Hepatocyte (in vitro differentiated cells): ENCODE data around the gene EFNB1. TPM values are rescaled to one million over a fixed set of nuclear protein-coding genes. Genes with fewer than 3 reads are reported as not detected.

Experiments
- DNase-seq: peaks from one replicate; pipeline ENCODE4 v3.0.0-alpha.2; 2016; ENCODE audit warnings: low spot score
- H2AFZ ChIP-seq: fragments of 200-600 bp; sonication (generic); 2 replicates; pipeline ENCODE4 v1.6.0; 2016; ENCODE audit warnings: antibody characterized with exemption, mild to moderate bottlenecking
- H3K27ac ChIP-seq: fragments of 200-600 bp; sonication (generic); 2 replicates; pipeline ENCODE4 v1.5.1; 2016; ENCODE audit warnings: mild to moderate bottlenecking
- H3K27me3 ChIP-seq: fragments of 200-600 bp; sonication (generic); 2 replicates; pipeline ENCODE4 v1.6.1; 2016
- H3K36me3 ChIP-seq: fragments of 200-600 bp; sonication (generic); replicated peaks from 2 replicates; pipeline ENCODE4 v1.5.1; 2016; ENCODE audit warnings: low read depth; ENCODE audit not compliant: insufficient read depth
- H3K4me1 ChIP-seq: fragments of 200-600 bp; sonication (generic); 2 replicates; pipeline ENCODE4 v1.5.1; 2016; ENCODE audit warnings: mild to moderate bottlenecking, moderate library complexity; ENCODE audit not compliant: insufficient read depth
- H3K4me2 ChIP-seq: fragments of 200-600 bp; sonication (generic); 2 replicates; pipeline ENCODE4 v1.6.0; 2016
- H3K4me3 ChIP-seq: fragments of 200-600 bp; sonication (generic); 2 replicates; pipeline ENCODE4 v1.5.1; 2016; ENCODE audit warnings: mild to moderate bottlenecking
- H3K79me2 ChIP-seq: fragments of 200-600 bp; sonication (generic); 2 replicates; pipeline ENCODE4 v1.6.0; 2017; ENCODE audit warnings: mild to moderate bottlenecking
- H3K9me2 ChIP-seq: fragments of 200-600 bp; sonication (generic); replicated peaks from 2 replicates; pipeline ENCODE4 v1.6.0; 2017; ENCODE audit warnings: mild to moderate bottlenecking; ENCODE audit not compliant: insufficient read depth
- H3K9me3 ChIP-seq: fragments of 200-600 bp; sonication (generic); 2 replicates; pipeline ENCODE4 v1.5.1; 2016; ENCODE audit warnings: low read depth, mild to moderate bottlenecking
- H4K20me1 ChIP-seq: fragments of 200-600 bp; sonication (generic); 2 replicates; pipeline ENCODE4 v1.6.0; 2016; ENCODE audit warnings: mild to moderate bottlenecking; ENCODE audit not compliant: insufficient read depth, poor library complexity, severe bottlenecking
- EZH2 ChIP-seq: fragments of 200-600 bp; sonication (generic); IDR thresholded peaks from 2 replicates; pipeline ENCODE4 v1.6.1; 2016; ENCODE audit warnings: antibody characterized with exemption, mild to moderate bottlenecking, borderline replicate concordance
- EZH2phosphoT487 ChIP-seq: fragments of 200-600 bp; sonication (generic); IDR thresholded peaks from one replicate; pipeline ENCODE4 v1.6.1; 2018; ENCODE audit warnings: antibody characterized with exemption, mild to moderate bottlenecking, low read depth, moderate library complexity; ENCODE audit not compliant: unreplicated experiment, severe bottlenecking
- WGBS: methylation state at CpG from one replicate; pipeline ENCODE4 v1.1.6; 2016; ENCODE audit warnings: low lambda C conversion rate; ENCODE audit errors: missing lambda C conversion rate; 5-methylcytosine and 5-hydroxymethylcytosine counted together
- polyA plus RNA-seq: library from polyadenylated mRNA; unstranded; fragments of >200 nt; fragmentation: Nextera tagmentation; extraction: Ambion mirVana; gene quantifications from 2 replicates; pipeline ENCODE4 v1.2.1, GENCODE V29; 2016
- total RNA-seq: library from RNA; depleted of rRNA; stranded (reverse); fragments of >200 nt; gene quantifications from 2 replicates; pipeline ENCODE4 v1.2.3, GENCODE V29; 2014
- TF ChIP-seq, protein P1 (sequence below): fragments of 200-600 bp; sonication (generic); IDR thresholded peaks from 2 replicates; pipeline ENCODE4 v1.5.1; 2016; ENCODE audit warnings: antibody characterized with exemption, mild to moderate bottlenecking; ENCODE audit not compliant: poor library complexity

EFNB1 gene
- total and polyA plus RNA-seq, 2 experiments from 2014 or later = 35.1 to 46.4 TPM

DNA sequence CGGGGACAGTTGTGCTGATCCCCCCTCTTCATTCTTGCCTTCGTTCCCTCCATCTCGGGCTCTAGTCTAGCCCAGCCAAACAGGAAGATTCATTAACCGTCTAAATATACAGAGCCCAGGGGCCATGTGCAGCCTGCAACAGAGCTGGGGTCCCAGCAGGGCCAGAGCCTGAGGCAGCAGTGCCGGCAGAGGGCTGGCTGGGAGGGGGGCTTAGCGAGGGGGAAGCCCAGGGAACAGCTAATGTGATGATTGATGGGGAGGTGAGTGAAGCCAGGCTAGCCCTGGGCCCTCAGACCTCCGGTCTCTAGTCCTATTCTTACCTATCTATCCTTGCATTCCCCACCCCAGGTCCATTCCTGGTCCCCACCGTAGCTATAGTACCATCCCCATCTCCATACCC is 22.3 kb downstream of the EFNB1 start:
- TF ChIP-seq, protein P1, sequence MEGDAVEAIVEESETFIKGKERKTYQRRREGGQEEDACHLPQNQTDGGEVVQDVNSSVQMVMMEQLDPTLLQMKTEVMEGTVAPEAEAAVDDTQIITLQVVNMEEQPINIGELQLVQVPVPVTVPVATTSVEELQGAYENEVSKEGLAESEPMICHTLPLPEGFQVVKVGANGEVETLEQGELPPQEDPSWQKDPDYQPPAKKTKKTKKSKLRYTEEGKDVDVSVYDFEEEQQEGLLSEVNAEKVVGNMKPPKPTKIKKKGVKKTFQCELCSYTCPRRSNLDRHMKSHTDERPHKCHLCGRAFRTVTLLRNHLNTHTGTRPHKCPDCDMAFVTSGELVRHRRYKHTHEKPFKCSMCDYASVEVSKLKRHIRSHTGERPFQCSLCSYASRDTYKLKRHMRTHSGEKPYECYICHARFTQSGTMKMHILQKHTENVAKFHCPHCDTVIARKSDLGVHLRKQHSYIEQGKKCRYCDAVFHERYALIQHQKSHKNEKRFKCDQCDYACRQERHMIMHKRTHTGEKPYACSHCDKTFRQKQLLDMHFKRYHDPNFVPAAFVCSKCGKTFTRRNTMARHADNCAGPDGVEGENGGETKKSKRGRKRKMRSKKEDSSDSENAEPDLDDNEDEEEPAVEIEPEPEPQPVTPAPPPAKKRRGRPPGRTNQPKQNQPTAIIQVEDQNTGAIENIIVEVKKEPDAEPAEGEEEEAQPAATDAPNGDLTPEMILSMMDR = no peak
- no peak for TF ChIP-seq EZH2phosphoT487
- TF ChIP-seq EZH2 = no peak
- Histone ChIP-seq H3K27me3 (no peaks in the 10 kb centered on the region), H3K36me3 (no peaks in the 10 kb centered on the region), H3K79me2 (no peaks in the 10 kb centered on the region), H2AFZ (no peak overlapping the region), H4K20me1 (no peaks in the 10 kb centered on the region), H3K4me3 (no peak overlapping the region), H3K9me3 (no peaks in the 10 kb centered on the region), H3K27ac (no peak overlapping the region), H3K4me1 (no peaks in the 10 kb centered on the region), H3K4me2 (no peak overlapping the region), H3K9me2 (no peaks in the 10 kb centered on the region)
- 46% methylated on average over 8 of the region's 8 CpGs for WGBS
- DNase-seq = no peak

DNA sequence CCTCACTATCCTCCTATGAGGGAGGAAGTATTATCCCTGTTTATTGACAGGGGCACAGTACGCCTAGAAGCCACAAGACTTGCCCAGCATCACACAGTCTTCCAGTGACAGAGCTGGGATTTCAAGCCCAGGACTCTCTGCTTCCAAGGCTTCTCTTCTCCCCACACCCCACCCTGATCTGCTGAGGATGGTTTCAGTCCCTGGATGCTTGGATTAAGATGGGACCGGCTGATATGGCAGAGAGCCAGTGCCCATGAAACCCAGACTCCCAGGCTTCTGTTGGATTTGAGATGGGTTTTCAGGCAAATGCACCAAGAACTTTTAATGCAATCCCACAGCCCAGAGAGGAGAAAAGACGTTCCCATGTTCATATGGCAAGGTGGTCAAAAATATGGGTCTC is 23.2 kb downstream of the EFNB1 start:
- H2AFZ ChIP-seq = no peak overlapping the region
- WGBS = 59% methylated on average over 3 of the region's 3 CpGs
- no peaks in the 10 kb centered on the region for H3K9me3 ChIP-seq
- no peaks in the 10 kb centered on the region for H4K20me1 ChIP-seq
- no peak overlapping the region for H3K4me2 ChIP-seq
- H3K27ac ChIP-seq = no peak overlapping the region
- no peak for TF ChIP-seq EZH2
- TF ChIP-seq, protein P1 = no peak
- no peaks in the 10 kb centered on the region for H3K27me3 ChIP-seq
- no peaks in the 10 kb centered on the region for H3K36me3 ChIP-seq
- H3K4me1 ChIP-seq = no peaks in the 10 kb centered on the region
- no peak overlapping the region for H3K4me3 ChIP-seq
- no peaks in the 10 kb centered on the region for H3K9me2 ChIP-seq
- no peaks in the 10 kb centered on the region for H3K79me2 ChIP-seq
- no peak for DNase-seq

DNA sequence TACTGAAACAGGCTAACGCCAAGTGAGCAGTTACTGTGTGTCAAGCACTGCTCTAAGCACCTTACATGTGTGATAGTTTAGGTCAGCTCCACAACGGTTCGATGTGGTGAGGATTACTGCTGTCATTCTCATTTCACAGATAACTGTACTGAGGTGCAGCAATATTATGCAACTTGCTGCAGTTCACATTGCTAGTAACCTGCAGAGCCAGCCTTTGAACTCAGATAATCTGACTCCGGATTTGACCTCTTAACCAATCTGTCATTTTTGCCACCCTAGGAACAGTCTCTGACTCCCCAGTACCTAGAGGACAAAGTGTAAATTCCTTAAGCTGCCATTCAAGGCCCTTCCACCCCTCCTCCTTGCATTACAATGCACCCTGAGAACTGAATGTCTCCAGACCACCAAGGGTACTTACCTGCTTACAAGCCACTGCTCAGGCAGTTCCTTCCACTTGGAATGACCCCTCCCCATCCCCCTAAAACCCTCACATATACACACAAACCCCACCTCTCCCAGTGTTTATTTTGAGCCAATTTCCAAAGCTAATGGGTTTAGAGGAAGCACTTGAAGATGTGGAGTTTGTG is 24.9 kb downstream of the EFNB1 start:
- WGBS = 59% methylated on average over 4 of the region's 4 CpGs
- no peaks in the 10 kb centered on the region for H3K9me3 ChIP-seq
- H3K4me1 ChIP-seq = no peaks in the 10 kb centered on the region
- H4K20me1 ChIP-seq = no peaks in the 10 kb centered on the region
- no peak overlapping the region for H2AFZ ChIP-seq
- TF ChIP-seq EZH2 = no peak
- TF ChIP-seq, protein P1 = no peak
- TF ChIP-seq EZH2phosphoT487 = no peak
- no peak overlapping the region for H3K4me3 ChIP-seq
- H3K27me3 ChIP-seq = no peaks in the 10 kb centered on the region
- H3K36me3 ChIP-seq = no peaks in the 10 kb centered on the region
- no peaks in the 10 kb centered on the region for H3K79me2 ChIP-seq
- H3K4me2 ChIP-seq = no peak overlapping the region
- no peak overlapping the region for H3K27ac ChIP-seq
- no peak for DNase-seq
- no peaks in the 10 kb centered on the region for H3K9me2 ChIP-seq

DNA sequence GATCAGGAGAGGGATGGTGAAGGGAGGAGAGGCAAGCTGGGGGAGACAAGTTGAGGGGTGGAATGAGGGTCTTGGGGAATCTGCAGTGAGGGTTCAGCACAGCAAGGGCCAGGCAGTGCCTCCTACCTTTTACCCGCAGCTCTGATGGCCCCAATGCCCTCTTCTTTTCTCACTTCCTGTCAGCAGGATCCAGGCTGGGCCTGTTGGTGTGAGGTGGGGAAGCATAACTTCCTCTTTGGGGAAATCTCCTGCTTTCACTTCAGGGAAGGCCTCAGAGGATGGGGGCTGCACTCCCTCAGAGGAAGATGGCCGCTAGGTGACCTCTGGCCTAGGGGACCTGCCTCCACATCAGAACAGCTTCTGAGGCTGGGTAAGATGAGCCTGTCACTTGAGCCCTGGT is 36.5 kb downstream of the EFNB1 start:
- no peak for TF ChIP-seq EZH2
- TF ChIP-seq, protein P1 = no peak
- no peak for TF ChIP-seq EZH2phosphoT487
- H4K20me1 ChIP-seq = no peaks in the 10 kb centered on the region
- no peaks in the 10 kb centered on the region for H3K9me2 ChIP-seq
- no peak for DNase-seq
- no peaks in the 10 kb centered on the region for H3K36me3 ChIP-seq
- H3K79me2 ChIP-seq = no peaks in the 10 kb centered on the region
- H3K4me3 ChIP-seq = no peak overlapping the region
- no peaks in the 10 kb centered on the region for H3K27me3 ChIP-seq
- WGBS = 60% methylated on average over 2 of the region's 2 CpGs
- peaks cover 7% of the 10 kb centered on the region for H3K4me1 ChIP-seq
- no peak overlapping the region for H3K4me2 ChIP-seq
- H2AFZ ChIP-seq = no peak overlapping the region
- no peaks in the 10 kb centered on the region for H3K9me3 ChIP-seq
- no peak overlapping the region for H3K27ac ChIP-seq
